ENCODE data around the gene UBE2M. TPM values are rescaled to one million over a fixed set of nuclear protein-coding genes. Genes with fewer than 3 reads are reported as not detected.
A peak's percentile ranks its signal among the peaks of the same experiment; 100 is the strongest.
"Not testable (repeated sequence)": the region's sequence is repeated elsewhere in the genome, so short reads cannot be mapped to it uniquely, and the experiment has no call there.

UBE2M gene
- 52.8 TPM for total RNA-seq

- no peak for ATAC-seq
These were observed at the start of gene UBE2M for GRCh38 chr19:58558066-58558622. UBE2M (minus strand) TSS chr19:58558611; CDS start chr19:58558381, 230 bp downstream.

GRCh38 chr19:58607213-58607612 lies 48.8 kb upstream of the UBE2M start:
- ATAC-seq: not testable (repeated sequence)

GRCh38 chr19:58606251-58606896 lies 48.0 kb upstream of the UBE2M start:
- ATAC-seq: not testable (repeated sequence)

GRCh38 chr19:58586133-58586765 lies 27.8 kb upstream of the UBE2M start:
- peak; percentile 47 for ATAC-seq

GRCh38 chr19:58585442-58586132 lies 27.2 kb upstream of the UBE2M start:
- peak; percentile 28 for ATAC-seq

- no peak for ATAC-seq
These were observed 26.4 kb upstream of the UBE2M start for GRCh38 chr19:58584498-58585441.

- no peak for ATAC-seq
These were observed 24.6 kb upstream of the UBE2M start for GRCh38 chr19:58582985-58583384.

GRCh38 chr19:58581227-58582141 lies 23.1 kb upstream of the UBE2M start:
- peak; percentile 62 for ATAC-seq

- ATAC-seq: no peak
These were observed 21.2 kb upstream of the UBE2M start for GRCh38 chr19:58579473-58580142.

- no peak for ATAC-seq
These were observed 19.9 kb upstream of the UBE2M start for GRCh38 chr19:58578012-58578925.

GRCh38 chr19:58577581-58577980 lies 19.2 kb upstream of the UBE2M start:
- not testable (repeated sequence) for ATAC-seq

- ATAC-seq: peak; percentile 53
These were observed 17.0 kb upstream of the UBE2M start for GRCh38 chr19:58575183-58576041.

GRCh38 chr19:58573658-58574164 lies 15.3 kb upstream of the UBE2M start:
- ATAC-seq: no peak

- peak; percentile 83 for ATAC-seq
These were observed 14.6 kb upstream of the UBE2M start, which contains the start of gene MZF1 for GRCh38 chr19:58572818-58573657. MZF1 (minus strand) TSS chr19:58573335; CDS start chr19:58571389, 1,946 bp downstream.

- ATAC-seq: no peak
These were observed 13.8 kb upstream of the UBE2M start for GRCh38 chr19:58572026-58572817.

- no peak for ATAC-seq
These were observed 13.2 kb upstream of the UBE2M start for GRCh38 chr19:58571575-58571947.
